Measurements from ENCODE around the gene TFDP2.
"Not testable (repeated sequence)": the region's sequence is repeated elsewhere in the genome, so short reads cannot be mapped to it uniquely, and the experiment has no call there.

The TFDP2 gene

DNA sequence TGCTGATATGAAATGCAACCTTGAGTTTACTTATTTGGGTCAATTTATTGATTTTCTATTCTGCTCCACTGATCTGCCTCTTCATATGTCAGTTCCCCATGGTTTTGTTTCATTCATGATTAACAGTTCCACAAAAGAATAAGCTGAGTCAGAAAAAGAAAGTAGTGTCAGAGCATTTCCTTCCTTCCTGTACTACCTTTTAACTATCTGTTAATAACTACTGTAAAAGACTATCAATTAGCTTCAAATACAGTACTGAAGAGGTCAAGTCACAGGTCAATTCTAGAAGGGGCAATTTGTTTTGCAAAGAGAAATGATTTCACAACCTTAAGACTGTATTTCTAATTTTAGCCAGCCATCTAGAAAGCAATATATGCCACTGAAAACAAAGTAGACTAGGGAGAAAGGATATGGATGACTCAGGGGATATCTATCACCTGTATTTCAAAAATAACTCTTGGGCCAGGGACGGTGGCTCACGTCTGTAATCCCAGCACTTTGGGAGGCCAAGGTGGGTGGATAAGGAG, 129.5 kb downstream of the TFDP2 start:
- TF ChIP-seq, protein P1, sequence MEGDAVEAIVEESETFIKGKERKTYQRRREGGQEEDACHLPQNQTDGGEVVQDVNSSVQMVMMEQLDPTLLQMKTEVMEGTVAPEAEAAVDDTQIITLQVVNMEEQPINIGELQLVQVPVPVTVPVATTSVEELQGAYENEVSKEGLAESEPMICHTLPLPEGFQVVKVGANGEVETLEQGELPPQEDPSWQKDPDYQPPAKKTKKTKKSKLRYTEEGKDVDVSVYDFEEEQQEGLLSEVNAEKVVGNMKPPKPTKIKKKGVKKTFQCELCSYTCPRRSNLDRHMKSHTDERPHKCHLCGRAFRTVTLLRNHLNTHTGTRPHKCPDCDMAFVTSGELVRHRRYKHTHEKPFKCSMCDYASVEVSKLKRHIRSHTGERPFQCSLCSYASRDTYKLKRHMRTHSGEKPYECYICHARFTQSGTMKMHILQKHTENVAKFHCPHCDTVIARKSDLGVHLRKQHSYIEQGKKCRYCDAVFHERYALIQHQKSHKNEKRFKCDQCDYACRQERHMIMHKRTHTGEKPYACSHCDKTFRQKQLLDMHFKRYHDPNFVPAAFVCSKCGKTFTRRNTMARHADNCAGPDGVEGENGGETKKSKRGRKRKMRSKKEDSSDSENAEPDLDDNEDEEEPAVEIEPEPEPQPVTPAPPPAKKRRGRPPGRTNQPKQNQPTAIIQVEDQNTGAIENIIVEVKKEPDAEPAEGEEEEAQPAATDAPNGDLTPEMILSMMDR (IDR thresholded peaks at IDR 0.05; ENCODE audit: borderline replicate concordance, control extremely low read depth, extremely low read depth, insufficient read depth, missing control alignments), result no peak
- peak; percentile 57 for DNase-seq (ENCODE audit: low spot score)
- in situ Hi-C loops (cut with MboI; ENCODE audit: low sequenced_read_pairs, unreplicated experiment), result loop anchor here (10.0 kb wide), 1 partner anchor 255 kb away; no protein-coding TSS in a partner anchor

DNA sequence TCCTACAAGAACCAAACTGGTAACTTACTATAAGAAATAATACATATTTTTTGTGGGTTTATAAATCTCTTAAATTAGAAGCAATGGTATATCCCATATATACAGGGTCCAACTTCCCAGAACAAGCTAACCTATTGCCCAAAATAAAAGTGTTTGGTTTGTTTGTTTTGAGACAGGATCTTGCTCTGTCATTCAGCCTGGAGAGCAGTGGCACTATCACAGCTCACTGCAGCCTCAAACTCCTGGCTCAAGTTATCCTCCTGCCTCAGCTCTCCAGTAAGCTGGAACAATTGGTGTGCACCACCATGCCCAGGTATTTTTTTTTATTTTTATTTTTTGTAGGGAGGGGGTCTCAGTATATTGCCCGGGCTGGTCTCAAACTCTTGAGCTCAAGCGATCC, 135.4 kb downstream of the TFDP2 start:
- in situ Hi-C loops (cut with MboI; ENCODE audit: low sequenced_read_pairs, unreplicated experiment), result no loop called here
- TF ChIP-seq, protein P1 (IDR thresholded peaks at IDR 0.05; ENCODE audit: borderline replicate concordance, control extremely low read depth, extremely low read depth, insufficient read depth, missing control alignments), result no peak
- no peak for DNase-seq (ENCODE audit: low spot score)

DNA sequence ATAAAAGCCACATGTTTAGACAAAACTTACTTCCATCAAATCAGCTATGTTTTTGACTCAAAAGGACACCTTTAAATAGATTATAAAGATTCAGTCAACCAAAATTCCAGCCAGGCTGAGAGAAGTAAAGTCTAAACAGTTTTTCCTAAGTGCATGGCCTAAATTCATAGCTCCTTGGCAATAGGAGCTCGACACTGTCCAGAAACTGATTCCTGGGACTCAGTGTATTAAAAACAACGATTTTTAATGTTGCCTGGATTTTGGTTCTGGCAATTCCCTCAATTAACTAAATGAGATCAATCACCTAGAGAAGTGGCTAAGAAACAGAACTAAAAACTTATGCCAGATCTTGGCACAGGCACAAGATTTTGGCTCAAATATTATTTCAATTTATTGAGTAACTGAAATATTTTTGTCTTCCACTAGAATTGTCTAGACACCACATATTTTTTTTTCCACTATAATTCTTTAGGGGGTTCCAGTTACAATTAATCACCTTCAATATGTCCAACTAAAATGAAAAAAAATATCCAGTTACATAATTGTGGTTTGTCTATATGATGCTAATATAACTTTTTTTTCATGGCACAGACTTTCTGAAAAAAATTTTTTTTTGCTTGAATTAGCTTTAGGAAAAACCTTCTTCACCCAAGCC, 135.9 kb downstream of the TFDP2 start:
- TF ChIP-seq, protein P1 (IDR thresholded peaks at IDR 0.05; ENCODE audit: borderline replicate concordance, control extremely low read depth, extremely low read depth, insufficient read depth, missing control alignments), result no peak
- DNase-seq (ENCODE audit: low spot score), result no peak
- in situ Hi-C loops (cut with MboI; ENCODE audit: low sequenced_read_pairs, unreplicated experiment), result no loop called here

DNA sequence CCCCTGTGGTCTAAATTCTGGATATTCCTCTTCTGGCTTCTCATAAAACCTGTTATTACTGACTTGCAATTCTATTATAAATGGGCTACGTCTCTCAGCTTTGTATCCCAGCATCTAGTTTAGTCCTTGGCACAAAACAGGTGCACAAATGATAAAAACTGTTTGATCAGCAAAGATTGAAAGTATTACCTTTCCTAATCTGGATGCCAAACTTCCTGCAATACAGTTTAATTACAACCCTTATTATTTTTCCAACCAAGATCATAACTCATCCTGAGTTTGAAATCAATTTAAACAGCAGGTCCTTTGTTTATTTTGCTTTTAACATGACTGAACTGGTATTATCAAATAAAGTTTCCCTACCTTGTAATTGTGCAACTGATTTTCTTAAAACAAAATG, 140.3 kb downstream of the TFDP2 start:
- no peak for DNase-seq (ENCODE audit: low spot score)
- in situ Hi-C loops (cut with MboI; ENCODE audit: low sequenced_read_pairs, unreplicated experiment), result no loop called here
- TF ChIP-seq, protein P1 (IDR thresholded peaks at IDR 0.05; ENCODE audit: borderline replicate concordance, control extremely low read depth, extremely low read depth, insufficient read depth, missing control alignments), result no peak

DNA sequence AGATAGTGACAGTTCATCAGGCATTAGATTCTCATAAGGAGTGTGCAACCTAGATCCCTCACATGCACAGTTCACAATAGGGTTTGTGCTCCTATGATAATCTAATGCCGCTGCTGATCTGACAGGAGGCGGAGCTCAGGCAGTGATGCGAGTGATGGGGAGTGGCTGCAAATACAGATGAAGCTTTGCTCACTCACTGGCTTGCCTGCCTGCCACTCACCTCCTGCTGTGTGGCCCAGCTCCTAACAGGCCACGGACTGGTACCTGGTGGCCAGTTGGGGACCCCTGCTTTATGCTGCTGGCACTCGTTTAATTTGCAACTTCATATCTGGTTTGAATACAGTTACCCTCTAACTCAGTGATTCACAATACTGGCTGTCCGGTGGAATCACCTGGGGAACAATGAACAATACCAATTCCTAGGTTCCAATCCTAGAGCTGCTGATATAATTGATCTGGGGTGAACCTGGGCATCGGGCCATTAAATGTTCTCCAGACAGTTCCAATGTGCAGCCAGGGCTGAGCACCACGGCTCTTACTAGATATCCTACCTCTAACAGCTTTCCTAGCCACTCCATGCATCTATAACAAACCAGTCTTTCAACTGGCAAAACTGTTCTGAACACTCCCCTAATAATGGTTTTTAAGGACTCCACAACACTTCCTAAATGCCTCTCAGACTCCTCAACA, 141.5 kb downstream of the TFDP2 start:
- TF ChIP-seq, protein P1 (IDR thresholded peaks at IDR 0.05; ENCODE audit: borderline replicate concordance, control extremely low read depth, extremely low read depth, insufficient read depth, missing control alignments), result no peak
- no peak for DNase-seq (ENCODE audit: low spot score)
- in situ Hi-C loops (cut with MboI; ENCODE audit: low sequenced_read_pairs, unreplicated experiment), result no loop called here

DNA sequence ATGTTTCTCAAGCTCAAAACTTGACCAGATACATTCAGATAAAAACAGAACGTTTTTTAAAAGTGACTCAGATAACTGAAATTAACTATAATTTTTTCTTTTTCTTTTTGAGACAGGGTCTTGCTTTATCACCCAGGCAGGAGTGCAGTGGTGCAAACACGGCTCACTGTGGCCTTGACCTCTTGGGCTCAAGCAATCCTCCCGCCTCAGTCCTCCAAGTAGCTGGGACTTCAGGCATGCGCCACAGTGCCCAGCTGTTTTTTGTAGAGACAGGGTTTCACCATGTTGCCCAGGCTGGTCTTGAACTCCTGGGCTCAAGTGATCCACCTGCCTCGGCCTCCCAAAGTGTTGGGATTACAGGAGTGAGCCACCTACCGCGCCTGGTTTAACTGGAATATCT, 144.4 kb downstream of the TFDP2 start:
- DNase-seq (ENCODE audit: low spot score); in situ Hi-C loops (cut with MboI; ENCODE audit: low sequenced_read_pairs, unreplicated experiment): not testable (repeated sequence)

DNA sequence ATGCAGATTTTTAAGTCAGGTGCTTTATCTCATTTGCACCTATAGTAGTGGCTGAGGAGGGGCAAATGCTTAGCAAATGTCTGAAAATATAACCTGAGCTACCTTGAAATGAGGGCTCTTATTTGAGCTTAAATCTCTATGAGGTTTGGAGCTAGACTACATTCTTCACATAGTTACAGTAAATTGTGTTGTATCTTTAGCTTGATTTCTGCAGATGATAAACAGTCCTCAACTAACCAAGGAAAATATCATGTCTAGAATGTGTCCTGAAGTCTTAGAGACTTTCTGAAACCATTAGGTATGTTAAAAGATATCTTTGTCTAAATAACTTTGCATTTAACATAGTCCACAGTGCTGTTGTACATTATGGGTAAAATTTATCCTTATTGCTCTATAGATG, 145.3 kb downstream of the TFDP2 start:
- no peak for DNase-seq (ENCODE audit: low spot score)
- TF ChIP-seq, protein P1 (IDR thresholded peaks at IDR 0.05; ENCODE audit: borderline replicate concordance, control extremely low read depth, extremely low read depth, insufficient read depth, missing control alignments), result no peak
- in situ Hi-C loops (cut with MboI; ENCODE audit: low sequenced_read_pairs, unreplicated experiment), result no loop called here

All from GM13976 (cell line).